Right ventricle myocardium inferior (tissue), 1 donor: ENCODE data around the gene TNPO1. TPM values are rescaled to one million over a fixed set of nuclear protein-coding genes. Genes with fewer than 3 reads are reported as not detected.
"Not testable (repeated sequence)": the region's sequence is repeated elsewhere in the genome, so short reads cannot be mapped to it uniquely, and the experiment has no call there.

Source experiments
- ATAC-seq: fragments of 200-7000 bp; cut with Tn5 transposase; one replicate; pipeline ENCODE4 v1.9.1; 2020; ENCODE audit warnings: mild to moderate bottlenecking, moderate library complexity
- DNase-seq: peaks from one replicate; pipeline ENCODE4 v3.0.0; 2021; ENCODE audit errors: missing footprints
- intact Hi-C: fragments of 100-400 bp; cut with DNase I; formaldehyde crosslinking; loops from one replicate; pipeline ENCODE4 v1.11.0; 2022
- total RNA-seq: library from RNA; stranded (reverse); fragmentation: NEBNext Ultra II Directional; extraction: Animal tissue kit (Norgen Biotek cat#: 25700); gene quantifications from one replicate; pipeline ENCODE4 v1.2.1, GENCODE V29; 2021
- donor health status: DM: no; HTN: yes; CAD: no; lungs with severe emphysema.

TNPO1 gene
- total RNA-seq, 1 donor from 2014 or later, result 66.8 TPM

DNA sequence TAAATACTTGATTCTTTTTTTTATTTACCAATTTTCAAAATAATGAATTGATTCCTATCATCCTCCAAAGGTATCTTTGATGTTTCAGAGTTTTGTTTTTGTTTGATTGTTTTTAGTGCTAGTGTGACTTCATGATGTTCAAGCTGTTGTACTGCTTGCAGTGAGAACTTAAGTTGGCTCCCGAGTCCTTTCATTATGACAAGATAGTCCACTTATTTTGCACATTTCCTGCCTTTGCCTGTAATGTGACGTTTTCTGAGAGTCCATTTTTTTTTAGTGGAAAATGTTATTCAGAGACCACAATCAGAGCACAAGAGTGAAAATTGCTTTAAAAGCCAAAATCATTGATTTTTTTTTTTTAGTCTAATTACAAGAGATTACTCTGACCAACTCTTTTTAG is 79.3 kb downstream of the TNPO1 start:
- no peak for DNase-seq
- intact Hi-C loops, result loop anchor here (10.0 kb wide), 1 partner anchor 1401 kb away; no protein-coding TSS in a partner anchor

DNA sequence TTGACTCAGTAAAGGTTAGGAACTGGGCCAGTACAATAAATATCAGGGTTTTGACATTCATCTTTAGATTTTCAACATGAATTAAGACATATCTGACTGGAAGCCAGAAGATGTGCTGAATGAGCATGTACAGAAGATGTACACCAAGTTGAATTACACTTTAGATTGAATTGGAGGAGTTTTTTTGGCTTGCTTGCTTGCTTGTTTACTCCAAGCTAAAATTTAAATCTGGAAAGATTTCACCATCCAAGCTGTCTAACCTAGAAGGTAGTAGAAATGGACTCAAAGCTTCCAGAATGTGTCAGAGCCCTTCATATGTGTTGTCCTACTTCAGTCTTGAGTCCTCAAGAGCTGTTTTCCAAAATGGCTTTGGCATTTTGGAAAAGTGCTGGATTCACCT is 90.3 kb downstream of the TNPO1 start:
- no peak for ATAC-seq

More for the DNA sequence above, 79.3 kb downstream of the TNPO1 start:
- ATAC-seq, result no peak

DNA sequence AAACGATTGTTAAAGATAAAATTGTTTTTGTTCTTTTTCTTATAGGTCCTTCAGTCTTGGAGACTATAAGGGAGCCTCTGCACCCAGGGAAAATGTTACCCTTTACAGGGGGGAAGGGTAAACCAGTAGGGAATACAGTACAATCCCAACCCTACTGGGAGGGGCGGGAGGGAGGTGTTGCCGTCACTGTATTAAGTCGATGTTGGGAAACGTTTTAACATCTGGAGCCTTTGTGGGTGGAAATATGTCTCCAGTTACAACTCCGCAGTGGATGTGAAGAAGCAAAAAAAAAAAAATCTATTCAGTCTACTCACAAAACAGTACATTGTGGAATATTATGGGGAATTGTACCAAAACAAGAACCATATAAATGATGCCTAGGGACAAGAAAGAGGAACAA is 92.2 kb downstream of the TNPO1 start:
- ATAC-seq, result no peak
- intact Hi-C loops, result no loop called here

More for the DNA sequence above, 90.3 kb downstream of the TNPO1 start:
- no peak for DNase-seq
- intact Hi-C loops, result no loop called here

DNA sequence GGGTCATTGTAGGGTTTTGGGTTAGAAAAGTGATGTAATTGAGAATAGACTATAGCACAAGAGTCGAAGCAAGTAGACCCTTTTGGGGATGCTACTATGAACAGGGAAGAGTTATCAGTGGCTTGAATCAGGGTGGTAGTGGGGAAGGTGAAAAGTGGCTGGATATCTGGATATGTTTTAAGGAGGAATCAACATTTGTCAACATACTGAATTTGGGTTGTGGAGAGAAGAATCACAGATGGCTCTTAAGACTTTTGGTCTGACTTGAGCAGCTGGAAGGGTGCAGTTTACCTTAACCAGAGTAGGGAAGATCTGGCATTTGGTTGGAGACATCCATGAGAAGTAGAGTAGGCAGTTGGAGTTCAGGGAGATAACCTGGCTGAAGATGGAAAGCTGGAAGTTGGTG is 100.9 kb downstream of the TNPO1 start:
- intact Hi-C loops, result no loop called here
- no peak for ATAC-seq
- DNase-seq, result no peak

More for the DNA sequence above, 92.2 kb downstream of the TNPO1 start:
- no peak for DNase-seq

DNA sequence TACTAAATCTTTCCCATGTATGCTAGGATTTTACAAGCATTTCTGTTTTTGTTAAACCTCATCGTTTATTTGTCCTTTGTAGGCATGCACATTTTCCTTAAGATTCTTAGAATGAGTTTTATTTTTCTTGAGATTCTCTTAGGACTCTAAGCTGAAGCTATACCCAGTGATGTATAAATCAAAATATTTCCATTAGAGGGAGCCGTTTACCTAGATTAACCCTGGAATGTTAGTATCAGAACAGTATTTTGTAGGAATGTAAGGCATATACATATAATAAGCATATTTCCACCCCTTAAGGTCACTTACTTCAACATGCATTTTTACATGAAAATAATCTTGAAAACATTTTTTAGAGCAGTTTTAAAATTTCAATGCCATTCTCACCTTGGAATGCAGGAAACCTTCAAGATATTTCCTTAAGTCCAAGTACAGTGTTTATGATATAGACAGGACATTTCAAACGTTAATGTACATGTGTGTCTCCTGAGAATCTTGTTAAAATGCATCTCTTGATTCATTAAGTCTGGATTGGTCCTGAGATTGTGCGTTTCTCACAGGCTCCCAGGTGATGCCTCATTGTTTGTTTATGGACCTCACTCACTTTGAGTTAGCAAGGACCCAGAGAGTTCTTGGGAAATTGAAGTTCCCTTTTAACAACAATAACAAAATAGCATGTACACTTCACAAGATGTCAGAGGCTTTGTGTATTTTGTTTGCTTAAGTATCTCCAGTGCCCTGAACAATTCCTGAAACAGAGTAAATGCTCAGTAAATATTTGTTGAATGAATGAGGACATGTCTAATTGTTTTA is 104.4 kb downstream of the TNPO1 start:
- intact Hi-C loops, result no loop called here
- DNase-seq (no peak), ATAC-seq (no peak)

DNA sequence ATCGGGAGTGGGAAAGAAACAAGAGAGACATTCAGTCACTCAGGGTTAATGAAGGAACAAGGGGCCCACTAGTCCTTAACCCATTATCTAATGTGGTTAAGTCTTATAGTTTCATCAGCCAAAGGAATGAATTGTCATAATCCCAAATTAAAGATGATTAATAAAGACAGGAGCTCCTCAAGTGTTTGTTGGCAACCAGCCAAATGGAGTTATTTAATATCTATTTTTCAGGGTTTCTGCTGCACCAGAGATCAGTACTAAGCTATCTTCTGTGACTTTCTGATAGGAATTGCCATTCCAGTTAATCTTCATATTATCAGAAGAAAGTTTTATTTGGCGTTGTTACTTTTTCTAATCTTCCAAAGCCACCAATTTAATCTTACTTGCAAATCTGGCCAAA is 105.4 kb downstream of the TNPO1 start:
- intact Hi-C loops, result no loop called here
- no peak for DNase-seq
- ATAC-seq, result no peak

DNA sequence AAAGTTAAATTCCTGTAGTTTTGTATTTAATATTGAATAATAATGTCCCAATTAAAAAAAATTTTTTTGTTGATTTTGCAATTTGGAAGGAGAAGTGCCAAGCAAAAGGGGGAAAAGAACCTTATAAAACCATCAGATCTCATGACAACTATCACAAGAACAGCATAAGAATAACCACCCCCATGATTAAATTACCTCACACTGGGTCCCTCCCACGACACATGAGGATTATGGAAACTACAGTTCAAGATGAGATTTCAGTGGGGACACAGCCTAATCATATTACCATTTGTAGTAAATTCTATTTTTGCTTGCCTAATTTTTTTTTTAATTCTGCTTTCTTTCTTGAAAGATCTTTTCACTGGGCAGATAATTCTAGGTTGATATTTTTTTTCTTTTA is 106.0 kb downstream of the TNPO1 start:
- intact Hi-C loops, result no loop called here
- DNase-seq, result no peak
- no peak for ATAC-seq

DNA sequence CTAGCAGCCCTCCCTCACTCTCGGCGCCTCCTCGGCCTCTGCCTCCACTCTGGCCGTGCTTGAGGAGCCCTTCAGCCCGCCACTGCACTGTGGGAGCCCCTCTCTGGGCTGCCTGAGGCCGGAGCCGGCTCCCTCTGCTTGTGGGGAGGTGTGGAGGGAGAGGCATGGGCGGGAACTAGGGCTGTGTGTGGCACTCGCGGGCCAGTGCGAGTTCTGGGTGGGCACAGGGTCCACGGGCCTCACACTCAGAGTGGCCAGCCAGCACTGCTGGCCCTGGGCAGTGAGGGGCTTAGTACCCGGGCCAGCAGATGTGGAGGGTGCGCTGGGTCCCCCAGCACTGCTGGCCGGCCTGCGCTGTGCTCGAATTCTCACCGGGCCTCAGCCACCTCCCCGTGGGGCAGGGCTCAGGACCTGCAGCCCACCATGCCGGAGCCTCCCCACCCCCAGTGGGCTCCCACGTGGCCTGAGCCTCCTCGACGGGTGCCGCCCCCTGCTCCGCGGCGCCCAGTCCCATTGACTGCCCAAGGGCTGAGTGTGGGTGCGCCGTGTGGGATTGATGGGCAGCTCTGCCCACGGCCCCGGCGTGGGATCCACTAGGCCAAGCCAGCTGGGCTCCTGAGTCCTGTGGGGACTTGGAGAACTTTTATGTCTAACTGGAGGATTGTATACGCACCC is 109.0 kb downstream of the TNPO1 start:
- no peak for DNase-seq
- ATAC-seq, result no peak

DNA sequence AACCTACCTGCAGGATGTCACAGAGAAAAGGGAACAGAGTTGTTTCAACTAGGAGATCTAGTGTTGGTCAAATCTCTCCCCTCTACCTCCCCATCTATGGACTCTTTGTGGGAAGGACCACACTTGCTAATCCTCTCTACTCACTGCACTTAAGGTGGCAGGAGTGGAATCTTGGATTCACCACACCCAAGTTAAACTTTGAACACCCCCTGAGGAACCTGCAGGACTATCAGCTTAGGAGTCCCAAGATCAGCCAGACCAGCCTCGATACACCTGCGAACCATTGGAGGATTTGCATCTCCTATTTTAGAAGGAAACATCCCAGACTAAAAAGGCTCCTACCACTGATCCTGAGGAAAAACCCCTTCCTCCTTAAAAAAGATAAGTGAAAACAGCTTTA is 116.2 kb downstream of the TNPO1 start:
- ATAC-seq, result not testable (repeated sequence)

More for the DNA sequence above, 109.0 kb downstream of the TNPO1 start:
- intact Hi-C loops, result no loop called here

DNA sequence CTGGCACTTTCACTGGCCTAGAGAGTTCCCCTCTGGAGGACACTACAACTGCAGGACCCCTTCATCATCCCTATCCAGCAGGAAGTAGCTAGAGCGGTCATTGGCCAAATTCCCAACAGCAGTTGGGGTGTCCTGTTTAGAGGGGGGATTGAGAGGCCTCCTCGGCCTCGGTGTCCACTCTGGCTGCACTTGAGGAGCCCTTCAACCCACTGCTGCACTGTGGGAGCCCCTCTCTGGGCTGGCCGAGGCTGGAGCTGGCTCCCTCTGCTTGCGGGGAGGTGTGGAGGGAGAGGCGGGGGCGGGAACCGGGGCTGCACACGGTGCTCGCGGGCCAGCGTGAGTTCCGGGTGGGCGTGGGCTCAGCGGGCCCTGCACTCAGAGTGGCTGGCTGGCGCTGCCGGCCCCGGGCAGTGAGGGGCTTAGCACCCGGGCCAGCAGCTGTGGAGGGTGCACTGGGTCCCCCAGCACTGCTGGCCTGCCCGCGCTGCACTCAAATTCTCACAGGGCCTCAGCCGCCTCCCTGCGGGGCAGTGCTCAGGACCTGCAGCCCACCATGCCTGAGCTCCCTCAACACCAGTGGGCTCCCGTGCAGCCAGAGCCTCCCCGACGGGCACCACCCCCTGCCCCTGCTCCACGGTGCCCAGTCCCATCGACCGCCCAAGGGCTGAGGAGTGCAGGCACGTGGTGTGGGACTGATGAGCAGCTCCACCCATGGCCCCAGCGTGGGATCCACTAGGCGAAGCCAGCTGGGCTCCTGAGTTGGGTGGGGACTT is 118.7 kb downstream of the TNPO1 start:
- ATAC-seq, intact Hi-C loops, DNase-seq: not testable (repeated sequence)

More for the DNA sequence above, 116.2 kb downstream of the TNPO1 start:
- intact Hi-C loops, DNase-seq: not testable (repeated sequence)

DNA sequence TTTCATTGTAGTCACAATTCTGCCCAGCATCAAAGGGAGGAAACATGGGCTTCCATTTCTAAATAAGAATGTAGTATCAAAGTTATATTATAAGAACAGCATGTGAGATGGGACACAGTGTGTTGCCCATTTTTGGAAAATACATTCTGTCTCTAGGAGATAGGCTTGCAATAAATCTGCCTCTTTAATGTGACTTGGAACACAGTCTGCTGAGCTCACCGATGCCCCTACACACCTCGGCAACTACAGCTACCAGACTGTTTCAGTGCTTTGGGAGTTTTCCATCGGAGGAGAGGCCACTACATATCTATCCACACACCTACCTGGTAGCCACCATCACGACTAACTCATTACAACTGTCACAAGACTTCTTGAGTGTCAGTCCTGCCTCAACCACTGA is 120.4 kb downstream of the TNPO1 start:
- intact Hi-C loops, result no loop called here
- ATAC-seq (no peak), DNase-seq (no peak)

DNA sequence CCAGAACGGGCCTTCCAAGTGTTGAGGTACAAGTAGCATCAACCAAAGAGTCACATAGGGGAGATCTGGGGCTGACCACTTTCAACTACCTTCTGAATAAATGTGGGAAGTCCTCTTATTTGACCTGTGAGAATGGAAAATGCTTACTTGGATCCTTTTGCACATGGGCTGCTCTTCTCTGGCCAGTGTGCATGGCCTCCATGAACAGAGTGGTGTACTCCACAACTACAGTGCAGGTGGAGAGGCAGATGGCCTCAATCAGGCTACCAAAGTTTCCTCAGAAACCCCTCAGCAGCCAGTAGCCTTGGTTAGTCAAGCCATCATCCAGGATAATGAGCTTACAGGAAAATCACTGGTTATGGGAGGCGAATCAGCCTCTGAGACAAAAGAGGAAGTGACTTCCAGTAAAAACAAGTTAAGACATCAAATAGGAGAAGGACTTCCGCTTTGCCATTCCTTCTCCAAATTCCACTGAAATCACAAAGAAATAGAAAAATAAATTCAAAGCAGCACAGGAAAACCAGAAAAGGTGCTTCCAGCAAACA is 121.1 kb downstream of the TNPO1 start:
- no peak for DNase-seq
- ATAC-seq, result no peak
- intact Hi-C loops, result no loop called here

DNA sequence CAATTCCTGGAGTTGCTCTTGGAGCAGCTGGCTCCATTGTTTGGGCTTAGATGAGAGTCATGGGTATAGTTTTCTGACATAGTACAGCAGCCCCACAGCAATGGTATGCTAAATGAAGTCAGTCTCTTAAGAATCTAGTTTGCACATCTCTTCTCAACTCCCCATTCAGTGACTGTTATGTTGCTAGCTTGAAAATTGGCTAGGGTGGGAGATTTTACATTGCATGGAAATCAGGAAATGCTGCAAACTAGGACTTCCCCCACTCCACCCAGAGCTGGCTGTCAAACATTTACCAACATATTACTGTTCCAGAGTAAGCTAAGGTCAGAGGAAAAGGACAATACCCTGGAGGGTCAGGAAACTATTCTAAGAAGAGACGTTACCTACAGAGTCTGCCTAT is 121.7 kb downstream of the TNPO1 start:
- DNase-seq (no peak), ATAC-seq (peak; percentile 44)
- intact Hi-C loops, result no loop called here

DNA sequence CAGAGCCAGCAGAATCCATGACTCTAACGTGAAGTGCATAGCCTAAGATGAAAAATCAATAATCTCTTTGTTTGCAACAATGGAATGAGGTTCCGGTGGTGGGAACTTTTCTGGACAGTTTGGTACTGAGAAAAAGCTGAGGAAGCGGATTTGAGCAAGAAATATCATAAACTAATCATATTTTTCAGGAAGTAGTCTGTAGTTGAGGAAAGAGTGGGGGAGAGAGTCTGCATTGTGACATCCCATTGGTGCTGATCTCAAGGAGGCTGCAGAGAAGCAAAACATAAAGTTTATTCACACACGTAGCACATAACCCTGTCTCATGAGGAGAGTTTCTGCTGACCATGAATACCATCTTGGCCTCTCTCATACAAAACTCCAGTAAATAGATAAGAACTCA is 123.6 kb downstream of the TNPO1 start:
- ATAC-seq, result peak; percentile 53
- no peak for DNase-seq
- intact Hi-C loops, result no loop called here

DNA sequence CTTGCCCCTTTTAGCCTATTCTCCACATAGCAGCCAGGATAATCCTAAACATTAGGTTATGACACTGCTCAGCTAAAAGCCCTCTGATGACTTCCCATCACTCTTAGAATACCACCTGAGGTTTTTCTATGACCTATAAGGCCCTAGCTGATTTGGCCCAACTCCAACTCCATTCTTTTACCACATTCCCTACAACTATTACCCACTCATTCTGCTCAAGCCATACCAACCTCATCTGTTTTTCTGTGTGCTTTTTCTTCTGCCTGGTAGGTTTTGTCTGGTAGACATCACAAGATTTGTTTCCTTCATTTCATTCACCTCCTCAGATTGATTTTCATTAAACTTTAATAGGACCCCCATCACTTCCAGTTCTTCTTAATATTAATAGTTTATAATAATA is 126.8 kb downstream of the TNPO1 start:
- intact Hi-C loops, result no loop called here

DNA sequence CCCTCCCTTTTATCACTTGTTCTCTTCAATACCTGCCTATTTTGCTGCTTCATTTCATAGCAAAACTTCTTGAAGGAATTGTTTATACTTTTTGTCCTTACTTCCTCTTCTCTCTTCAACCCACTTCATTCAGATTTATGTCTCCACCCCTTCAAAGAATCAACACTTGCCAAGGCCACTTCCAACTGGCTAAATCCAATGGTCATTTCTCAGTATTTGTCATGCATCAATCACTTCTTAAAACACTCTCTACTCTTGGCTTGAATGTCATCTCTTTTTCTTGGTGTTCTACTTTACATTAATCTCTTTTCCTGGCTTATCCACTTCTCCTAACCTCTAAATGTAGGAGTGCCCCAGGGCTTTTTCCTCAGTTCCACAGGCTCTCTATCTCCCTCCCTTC is 131.0 kb downstream of the TNPO1 start:
- DNase-seq (no peak), ATAC-seq (no peak)
- intact Hi-C loops, result no loop called here

More for the DNA sequence above, 126.8 kb downstream of the TNPO1 start:
- no peak for DNase-seq
- ATAC-seq, result no peak

DNA sequence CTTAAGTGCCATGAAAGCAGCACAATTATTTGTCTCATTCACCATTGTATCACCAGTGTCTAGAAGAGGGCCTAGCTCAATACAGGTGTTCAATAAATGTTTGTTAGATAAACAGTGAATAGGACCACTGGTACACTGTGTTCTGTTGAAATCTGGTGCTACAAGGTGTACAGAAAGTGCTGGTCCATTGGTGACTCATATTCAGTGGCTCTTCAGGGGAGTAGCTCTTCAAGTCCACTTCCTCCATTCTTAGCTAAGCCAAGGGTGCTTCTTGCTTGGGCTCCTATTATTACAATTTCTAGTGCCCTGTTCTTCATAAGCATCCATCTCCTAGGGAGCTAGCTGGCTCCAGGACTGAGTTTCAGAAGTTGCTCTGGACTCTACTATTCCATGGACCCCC is 133.0 kb downstream of the TNPO1 start:
- no peak for DNase-seq
- ATAC-seq, result no peak
- intact Hi-C loops, result no loop called here

DNA sequence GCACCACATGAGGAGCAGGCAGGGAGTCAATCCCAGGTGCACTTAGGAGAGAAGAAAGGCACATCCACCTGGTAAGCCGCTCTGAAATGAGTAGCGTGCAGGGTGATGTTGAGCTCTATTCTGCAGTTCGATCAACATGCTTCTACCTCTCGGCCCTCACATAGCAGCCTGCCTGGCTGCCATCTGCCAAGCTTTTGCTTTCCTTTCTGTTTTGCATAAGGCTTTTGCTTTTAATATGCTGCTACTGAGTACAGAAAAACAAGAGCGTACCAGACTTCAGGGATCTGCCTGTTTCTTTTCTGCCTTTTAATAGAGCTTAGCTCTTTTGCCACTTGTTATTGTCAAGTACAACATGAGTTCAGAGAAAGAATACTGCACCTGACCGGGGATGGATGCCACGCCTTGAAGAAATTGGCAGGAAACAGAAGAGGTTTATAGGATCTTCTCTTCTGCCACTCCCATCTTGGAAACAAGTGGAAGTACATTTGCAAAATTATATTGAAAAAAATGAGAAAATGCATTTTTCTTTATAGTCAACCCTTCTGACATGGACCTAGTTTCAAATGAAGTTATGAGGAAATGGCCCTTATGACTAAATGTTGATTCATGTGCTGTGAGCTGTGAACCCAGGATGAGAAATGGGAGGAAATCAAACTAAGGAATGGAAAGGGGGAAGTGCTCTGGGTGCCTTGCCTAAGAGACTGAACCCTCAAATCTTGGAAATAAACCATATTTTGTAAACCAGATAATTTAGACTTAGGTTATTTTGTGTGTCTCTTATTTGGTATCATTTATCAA is 135.4 kb downstream of the TNPO1 start:
- DNase-seq (no peak), ATAC-seq (no peak)
- intact Hi-C loops, result no loop called here
